Stromal cell of bone marrow (primary cell): ENCODE results near the gene PGBD2.
A peak's percentile ranks its signal among the peaks of the same experiment; 100 is the strongest.
"Not testable (repeated sequence)": the region's sequence is repeated elsewhere in the genome, so short reads cannot be mapped to it uniquely, and the experiment has no call there.

Experiments used
- DNase-seq: peaks from one replicate; pipeline ENCODE4 v3.0.0-alpha.2; 2012; ENCODE audit warnings: low read depth

PGBD2 gene, protein sequence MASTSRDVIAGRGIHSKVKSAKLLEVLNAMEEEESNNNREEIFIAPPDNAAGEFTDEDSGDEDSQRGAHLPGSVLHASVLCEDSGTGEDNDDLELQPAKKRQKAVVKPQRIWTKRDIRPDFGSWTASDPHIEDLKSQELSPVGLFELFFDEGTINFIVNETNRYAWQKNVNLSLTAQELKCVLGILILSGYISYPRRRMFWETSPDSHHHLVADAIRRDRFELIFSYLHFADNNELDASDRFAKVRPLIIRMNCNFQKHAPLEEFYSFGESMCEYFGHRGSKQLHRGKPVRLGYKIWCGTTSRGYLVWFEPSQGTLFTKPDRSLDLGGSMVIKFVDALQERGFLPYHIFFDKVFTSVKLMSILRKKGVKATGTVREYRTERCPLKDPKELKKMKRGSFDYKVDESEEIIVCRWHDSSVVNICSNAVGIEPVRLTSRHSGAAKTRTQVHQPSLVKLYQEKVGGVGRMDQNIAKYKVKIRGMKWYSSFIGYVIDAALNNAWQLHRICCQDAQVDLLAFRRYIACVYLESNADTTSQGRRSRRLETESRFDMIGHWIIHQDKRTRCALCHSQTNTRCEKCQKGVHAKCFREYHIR

DNA sequence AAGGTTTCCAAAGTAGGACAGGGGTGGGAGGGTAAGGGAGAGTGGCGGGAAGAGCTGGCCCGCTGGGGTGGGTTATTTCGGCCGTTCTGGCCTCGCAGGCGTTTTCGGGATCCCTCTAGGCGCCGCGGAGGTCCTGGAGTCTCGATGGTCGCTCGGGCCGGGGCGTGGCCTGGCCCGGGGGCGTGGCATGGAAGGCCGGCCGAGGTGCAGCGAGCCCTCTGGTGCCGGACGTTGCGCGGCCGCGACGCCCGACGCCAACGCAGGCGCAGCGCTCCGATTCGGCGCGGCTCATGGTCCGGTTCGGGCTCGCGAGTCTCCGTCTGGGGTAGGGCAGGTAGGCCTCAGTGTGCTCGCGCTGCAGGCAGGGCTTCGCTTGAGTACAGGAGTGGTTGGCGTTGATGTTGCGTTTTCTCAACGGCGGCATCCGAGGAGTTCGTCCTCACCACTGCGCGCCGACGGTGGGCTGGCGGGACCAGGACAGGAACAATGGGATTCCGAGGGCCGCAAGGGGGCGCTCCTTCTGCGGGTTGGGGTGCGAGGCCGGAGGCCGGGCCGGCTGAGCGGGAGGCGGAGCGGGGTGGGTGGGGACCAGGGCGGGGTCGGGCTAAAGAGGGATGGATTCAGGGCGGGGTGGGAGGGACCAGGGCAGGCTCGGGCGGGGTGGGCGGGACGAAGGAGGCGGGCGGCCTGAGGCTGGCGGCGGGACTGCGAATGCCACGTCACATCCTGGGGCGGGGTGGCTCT, at the start of gene PGBD2:
Gene PGBD2, plus strand, starts transcription at position 227 of the 744 bp plus-strand sequence. CDS start 7,628 bp downstream, outside the sequence.
- DNase-seq, result peak; percentile 77

DNA sequence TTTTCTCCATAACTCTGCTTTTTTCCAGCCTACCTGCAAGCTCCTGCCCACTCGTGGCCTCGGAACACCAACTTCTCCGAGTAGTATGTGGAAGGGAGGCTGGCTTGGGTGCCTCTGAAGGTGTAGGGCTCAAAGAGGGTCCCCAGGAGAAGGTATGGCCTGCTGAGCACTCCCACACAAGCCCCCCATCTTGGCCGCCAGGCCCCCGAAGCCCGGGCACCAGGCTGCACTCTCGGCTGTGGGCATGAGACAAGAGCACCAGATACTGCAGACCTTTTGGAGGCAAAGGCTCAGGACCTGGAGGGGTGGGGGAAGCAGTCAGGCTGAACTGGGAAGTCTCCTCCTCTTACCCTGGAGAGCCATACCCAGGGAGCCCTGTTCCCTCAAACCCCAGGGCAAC, 48.8 kb upstream of the PGBD2 start:
- DNase-seq, result no peak

DNA sequence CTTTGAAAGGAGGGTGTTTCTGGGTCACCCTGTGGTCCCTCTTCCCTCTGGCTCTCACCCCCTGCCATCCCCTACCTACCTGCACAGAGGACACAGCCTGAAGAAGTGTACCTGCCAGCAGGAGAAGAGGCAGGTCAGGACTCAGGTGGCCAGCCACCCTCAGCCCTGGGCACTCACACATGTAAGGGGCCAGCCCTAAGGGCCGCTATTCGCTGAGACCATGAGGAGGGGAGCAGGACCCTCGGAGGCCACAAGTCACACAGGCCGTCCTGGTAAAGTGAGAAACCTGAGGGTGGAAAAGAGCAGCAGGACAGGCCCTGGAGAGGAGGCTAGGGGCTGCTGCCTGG, 48.3 kb upstream of the PGBD2 start:
- no peak for DNase-seq

DNA sequence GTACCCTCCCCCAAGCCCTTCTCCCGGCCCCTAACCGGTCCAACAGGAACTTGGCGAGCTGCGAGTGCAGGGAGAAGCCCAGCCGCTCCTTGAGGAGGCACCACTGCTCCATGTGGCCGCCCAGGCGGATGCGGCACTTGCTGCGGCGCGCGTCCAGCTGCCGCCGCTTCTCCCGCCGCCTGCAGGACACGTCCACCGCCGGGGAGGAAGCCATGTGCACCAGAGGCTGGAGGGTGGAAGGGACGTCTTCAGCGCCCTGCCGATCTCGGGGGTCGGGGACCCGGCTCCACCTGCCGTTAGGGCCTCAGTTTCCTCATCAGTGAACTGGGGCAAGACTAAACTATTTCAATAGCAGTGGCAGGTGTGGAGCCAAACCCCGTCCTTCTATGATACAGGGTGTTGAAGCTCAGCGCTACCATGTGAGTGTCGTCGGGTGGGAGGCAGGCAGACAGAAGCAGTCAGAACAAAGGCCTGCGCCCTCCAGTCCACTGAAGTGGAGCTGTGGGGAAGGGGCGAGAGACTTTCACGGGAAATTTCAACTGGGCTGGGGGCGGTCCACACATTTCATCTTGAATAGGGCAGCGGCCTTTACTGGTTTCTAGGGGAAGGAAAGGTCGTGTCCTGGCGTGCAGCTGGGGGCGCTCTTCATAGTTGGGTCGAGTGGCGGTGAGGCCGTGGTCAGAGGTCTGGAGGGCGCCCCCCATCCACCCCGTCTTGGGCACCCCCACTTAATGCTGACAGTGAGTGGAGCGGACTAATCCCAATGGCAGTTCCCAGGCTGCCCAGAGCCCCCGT, 47.7 kb upstream of the PGBD2 start:
- DNase-seq, result peak; percentile 33

DNA sequence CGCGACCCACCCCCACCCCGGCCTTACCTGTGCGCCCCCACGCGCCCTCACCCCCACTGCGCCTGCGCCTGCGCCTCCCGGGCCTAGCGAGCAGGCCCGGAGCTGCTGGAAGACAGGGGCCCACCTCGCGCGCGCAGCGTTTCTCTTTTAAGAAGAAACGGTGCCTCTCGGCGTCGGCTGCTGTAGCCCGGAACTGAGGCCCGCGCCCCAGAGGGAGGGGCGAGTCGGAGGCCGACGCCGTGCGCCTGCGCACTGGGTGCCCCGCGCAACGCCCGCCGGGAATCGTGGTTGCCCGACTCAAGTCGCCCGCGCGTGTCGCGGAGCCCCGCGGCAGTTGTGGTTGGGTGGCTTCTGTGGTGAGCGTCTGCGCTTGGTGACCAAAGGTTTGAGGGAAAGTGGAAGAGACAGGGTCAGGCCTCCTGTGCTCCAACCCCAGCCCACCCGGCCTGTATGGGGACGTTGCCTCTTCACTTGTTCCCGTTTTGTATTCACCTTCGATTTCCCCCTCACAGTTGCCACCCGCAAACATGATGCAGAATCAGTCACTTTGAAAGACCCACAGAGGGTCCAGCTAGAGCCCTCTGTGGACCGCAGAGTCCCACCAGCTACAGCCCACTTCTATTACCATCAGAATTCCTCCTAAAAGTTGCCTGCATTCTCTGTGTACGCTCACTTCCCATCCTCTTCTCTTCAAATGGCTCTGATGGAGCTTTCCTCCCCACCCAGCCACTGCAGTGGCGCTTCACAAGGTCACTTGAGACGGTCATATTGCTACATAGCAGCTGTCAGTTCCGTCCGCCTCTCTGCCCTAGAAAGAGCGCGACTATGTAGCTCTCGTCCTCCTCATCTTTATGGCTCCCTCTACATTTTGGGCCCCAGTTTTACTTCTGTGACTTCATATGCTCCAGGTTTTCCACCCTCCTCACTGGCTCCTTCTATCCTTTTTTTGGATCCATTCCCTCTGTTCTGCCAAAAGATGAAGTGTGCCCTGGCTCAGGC, 46.8 kb upstream of the PGBD2 start, which contains the start of gene ZNF692:
Gene ZNF692, minus strand, starts transcription at position 195 of the 999 bp plus-strand sequence. CDS start 776 bp downstream, outside the sequence.
- DNase-seq, result peak; percentile 95

DNA sequence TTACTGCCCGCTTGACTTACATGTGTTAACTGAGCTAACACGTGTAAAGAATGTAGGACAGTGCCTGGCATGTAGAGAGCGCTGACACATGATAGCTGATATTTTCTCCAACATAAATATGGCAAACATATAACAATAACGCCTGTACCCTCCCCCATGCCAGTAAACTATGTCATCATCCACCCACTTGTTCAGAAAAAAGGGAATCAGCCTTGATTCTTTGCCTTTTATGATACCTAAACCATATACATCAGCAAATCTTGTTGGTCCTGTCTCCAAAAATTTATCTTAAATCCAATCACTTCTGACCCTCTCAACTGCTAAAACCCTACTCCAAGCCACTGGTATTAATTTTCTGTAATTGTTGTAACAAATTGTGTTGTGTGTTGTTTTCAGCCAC, 46.0 kb upstream of the PGBD2 start:
- DNase-seq, result no peak

DNA sequence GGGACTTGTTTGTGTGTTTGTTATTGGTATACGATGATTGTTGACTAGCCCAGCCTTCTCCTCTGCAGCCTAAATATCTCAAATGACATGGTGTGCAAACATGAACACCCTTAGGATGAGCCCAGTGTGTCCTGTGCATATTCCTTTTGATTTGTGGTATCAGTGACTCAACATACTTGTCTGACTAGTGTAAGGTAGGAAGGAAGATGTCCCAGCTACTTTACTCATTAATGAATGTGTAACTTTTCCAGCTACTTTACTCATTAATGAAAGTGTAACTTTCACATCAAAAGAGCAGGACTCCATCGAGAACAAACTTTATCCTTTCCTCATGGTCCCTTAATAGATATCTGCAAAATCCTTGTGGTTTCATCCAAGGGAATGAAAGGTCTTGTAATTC, 44.4 kb upstream of the PGBD2 start:
- DNase-seq, result no peak

DNA sequence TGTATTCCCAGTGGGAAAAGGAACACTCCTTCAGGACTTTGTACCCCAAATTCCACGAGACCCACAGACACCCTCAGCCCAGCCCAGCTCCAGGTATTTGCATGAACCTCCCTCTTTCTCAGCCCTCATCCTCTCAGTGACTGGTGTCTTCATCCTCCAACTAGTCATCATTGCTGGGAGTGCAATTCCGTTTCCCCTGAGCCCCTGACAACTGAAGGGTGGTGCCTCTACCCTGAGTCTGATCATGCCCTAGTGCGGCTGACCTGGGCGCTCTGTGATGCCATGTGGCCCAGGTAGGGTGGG, 43.4 kb upstream of the PGBD2 start:
- DNase-seq, result no peak

DNA sequence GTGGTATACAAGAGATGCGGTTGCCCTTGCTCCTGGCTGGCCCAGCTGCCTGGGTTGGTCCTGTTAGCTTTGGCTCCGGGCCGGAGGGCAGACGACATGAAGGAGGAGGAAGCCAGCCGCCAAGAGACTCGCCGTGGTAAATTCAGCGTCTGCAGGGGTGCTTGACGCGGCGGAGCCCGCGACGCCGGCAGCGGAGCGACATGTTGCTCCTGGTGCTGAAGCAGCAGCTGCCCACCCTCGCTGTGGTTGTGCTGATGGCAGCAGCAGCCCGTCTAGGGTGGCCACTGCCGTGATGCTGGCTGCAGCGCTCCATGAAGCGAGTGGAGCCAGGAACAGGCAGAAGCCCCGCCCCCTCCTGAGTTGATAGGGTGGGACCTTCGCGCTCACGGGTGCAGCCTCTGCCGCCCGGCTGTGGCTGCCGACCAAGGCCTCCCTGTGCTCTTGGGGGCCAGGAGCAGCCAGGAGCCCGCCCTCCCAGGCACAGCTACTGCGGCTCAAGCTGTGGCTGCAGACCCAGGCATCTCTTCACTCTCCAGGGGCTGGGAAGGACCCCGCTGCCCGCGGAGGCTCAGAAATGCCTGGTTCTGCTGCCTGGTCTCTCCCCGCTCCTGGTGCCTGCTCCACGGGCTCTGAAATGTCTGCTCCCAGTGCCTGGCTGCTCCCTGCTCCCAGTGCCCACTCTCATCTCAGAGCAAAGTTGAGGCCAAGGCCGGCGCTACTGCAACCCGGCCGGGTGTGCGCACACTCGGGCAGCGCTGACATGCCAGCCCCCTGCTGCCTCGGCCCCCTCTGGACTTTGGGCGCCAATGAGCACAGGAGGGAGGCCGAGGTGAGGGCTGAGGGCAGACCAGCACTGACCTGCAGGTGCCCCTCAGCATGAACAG, 42.8 kb upstream of the PGBD2 start:
- DNase-seq, result peak; percentile 47

DNA sequence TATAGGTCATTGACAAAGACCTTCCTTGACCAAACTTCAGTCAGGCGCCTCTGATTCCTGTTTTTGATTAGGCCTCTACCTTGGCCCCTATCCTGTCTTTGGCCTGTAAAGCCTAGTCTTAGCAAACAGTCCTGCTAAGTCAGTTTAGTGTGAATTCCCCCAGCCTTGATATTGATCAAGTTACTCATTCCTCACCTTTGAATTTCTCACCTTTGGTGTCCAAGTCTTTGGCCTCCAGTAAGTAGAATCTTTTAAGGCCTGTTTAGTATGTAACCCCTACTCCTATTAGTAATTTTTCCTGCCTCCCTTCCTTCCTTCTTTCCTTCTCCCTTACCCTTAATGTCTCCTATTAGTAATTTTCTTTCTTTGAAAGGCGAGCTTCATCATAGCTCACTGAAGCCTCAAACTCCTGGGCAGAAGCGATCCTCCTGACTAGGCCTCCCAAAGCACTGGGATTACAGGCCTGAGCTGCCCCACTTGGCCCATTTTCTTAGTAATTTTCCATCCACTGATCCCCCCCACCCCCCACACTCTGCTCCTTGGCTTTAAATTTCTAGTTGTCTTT, 34.1 kb upstream of the PGBD2 start:
- no peak for DNase-seq

DNA sequence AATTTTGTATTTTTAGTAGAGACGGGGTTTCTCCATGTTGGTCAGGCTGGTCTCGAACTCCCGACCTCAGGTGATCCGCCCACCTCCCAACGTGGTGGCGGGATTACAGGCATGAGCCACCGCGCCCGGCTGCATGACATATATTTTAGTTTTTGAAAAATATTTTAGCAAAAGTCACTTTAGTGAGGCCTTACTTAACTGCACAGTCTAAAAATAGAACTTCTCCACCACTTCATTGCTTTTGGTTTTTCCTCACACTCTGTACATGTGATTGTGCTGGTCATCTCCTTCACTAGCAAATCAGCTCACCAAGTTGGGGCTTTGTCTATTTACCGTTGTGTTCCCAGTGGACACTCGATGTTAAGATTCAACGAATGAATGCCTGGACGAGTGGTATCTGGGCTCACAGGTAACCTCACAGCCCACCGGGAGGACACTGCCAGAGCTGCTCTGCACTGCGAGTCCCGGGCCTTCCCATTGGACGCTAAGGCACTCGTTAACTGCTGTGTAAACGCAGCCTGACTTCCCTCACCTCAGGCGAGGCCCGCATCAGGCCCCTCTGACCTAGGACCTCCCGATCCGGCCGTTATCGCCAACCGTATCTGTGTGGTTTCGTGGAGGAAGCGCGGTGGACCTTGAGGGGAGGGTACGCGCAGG, 33.2 kb upstream of the PGBD2 start:
- DNase-seq, result peak; percentile 43

DNA sequence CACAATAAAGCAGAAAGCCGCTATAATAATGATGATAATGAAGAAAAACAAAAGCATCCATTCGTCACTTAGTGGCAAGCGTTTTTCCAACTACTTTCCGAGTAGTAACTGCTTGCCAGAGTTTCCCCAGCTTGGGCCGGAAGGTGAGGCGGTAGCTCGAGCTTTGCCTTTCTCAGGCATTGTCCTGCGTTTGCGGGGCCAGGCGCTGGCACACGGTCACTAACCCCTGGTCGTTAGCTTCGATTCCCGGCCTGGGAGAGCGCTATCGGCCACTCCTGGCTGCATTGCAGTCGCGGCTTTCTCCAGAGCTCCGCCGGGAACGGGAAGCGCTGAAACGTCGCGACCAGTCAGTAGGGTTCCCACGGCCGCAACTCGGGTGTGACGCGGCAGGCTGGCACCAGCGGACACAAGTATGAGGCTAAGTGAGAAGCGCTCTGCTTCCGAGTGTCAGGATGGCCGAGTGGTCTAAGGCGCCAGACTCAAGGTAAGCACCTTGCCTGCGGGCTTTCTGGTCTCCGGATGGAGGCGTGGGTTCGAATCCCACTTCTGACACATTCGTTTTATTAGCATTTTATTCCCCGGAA, 32.5 kb upstream of the PGBD2 start:
- peak; percentile 82 for DNase-seq

DNA sequence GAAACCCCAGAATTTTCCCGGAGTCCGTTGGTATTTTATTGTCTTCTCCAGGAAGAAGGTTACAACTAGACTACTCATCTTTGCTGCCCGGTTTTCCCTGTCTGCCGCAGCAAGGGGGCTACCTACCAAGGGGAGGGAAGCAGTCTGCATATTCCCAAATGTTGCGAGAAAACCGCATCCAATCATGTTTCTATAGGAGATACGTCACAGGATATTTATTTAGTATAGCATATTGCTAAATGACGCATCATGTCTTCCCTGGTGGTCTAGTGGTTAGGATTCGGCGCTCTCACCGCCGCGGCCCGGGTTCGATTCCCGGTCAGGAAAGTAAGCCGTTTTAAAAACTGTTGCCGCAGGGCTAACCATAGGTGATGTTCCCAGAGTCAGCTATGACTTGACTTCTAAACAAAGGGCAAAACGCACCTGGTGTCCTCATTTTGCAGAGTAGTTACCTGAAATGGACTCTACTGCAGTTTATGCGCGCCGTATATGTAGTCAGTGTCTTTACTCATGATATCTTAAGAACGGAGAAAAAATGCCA, 32.0 kb upstream of the PGBD2 start:
- peak; percentile 79 for DNase-seq

DNA sequence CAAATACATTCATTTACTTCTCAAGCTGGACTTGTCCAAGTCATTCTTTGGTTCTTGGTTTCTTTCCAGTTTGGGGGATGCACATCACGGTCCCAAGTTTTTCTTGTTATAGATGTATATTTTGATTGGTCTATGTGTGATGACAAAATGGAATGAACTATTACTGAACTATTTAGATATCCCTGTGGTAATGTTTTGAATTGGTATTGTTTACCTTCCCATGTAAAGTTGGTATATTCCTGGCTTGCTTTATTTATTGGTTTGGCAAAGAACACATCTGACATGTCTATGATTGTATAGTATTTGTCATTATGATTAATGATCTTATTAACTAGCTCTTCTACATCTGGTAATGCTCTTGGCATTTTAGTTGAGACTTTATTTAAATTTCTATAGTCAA, 24.8 kb upstream of the PGBD2 start:
- no peak for DNase-seq

DNA sequence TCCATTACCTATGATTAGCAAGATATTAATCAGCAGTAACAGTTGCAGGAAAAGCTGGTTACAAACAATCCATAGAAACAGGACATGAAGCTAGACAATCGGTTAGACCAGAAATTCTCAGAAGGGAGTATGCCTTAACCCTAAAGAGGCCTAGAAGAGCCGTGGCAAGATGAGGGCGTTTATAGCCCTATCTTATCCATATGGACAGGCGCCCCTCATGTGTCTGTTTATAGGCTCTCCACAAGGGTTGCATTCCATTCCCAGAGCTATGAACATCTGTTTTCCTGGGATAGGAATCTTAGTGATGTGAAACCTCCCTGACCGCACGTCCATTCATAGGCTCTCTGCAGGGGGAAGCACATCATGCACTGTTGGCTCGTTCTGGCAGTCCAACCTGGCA, 23.6 kb upstream of the PGBD2 start:
- DNase-seq, result not testable (repeated sequence)

DNA sequence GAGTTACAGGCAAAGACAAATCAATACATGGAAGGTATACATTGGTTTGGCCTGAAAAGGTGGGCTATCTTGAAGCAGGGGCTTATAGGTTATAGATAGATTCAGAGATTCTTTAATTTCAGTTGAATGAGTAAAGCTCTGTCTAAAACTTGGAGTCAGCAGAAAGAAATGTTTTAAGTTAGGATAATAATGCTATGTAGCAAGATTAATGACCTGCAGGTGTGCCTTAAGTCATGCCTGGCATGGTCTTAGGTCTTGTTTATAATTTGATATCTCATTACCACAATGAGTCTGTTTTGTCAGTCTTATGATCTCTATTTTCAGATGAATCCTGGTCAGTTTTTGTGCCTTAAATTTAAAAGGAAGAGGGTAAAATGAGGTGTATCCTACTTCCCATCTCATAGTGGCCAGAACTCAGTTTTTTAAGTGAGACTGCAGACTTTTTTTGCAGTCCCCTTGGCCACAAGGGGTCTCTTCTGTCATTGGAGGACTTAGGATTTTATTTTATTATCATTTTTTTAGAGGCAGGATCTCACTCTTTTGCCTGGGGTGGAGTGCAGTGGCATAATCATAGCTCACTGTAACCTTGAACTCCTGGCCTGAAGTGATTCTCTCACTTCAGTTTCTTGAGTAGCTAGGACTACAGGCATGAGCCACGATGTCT, 21.3 kb upstream of the PGBD2 start:
- no peak for DNase-seq

DNA sequence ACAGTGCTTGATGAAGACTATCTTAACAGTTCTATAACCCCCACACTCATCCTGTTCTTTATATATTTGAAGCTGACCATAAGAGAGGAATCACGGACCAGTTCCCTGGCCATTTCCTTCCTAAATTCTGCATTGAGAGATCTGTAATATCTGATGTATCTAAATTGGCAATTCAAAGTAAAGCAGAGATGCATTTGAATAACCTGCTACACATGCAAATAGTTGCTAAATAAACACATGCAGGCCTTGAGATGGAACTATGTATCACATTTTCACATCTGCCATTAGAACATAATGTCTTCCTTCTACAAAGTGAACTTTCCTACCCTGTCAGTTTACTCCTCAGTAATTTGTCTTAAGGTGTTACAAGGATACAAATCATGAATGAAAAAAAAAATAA, 20.4 kb upstream of the PGBD2 start:
- DNase-seq, result no peak
